Right ventricle myocardium inferior (tissue), 1 donor: ENCODE measurements around the gene ASIP. TPM values are rescaled to one million over a fixed set of nuclear protein-coding genes. Genes with fewer than 3 reads are reported as not detected.
A peak's percentile ranks its signal among the peaks of the same experiment; 100 is the strongest.
"Not testable (repeated sequence)": the region's sequence is repeated elsewhere in the genome, so short reads cannot be mapped to it uniquely, and the experiment has no call there.

ENCODE experiments used
- ATAC-seq: fragments of 200-7000 bp; cut with Tn5 transposase; one replicate; pipeline ENCODE4 v1.9.1; 2020; ENCODE audit warnings: mild to moderate bottlenecking, moderate library complexity
- DNase-seq: peaks from one replicate; pipeline ENCODE4 v3.0.0; 2021; ENCODE audit errors: missing footprints
- intact Hi-C: fragments of 100-400 bp; cut with DNase I; formaldehyde crosslinking; loops from one replicate; pipeline ENCODE4 v1.11.0; 2022
- total RNA-seq: library from RNA; stranded (reverse); fragmentation: NEBNext Ultra II Directional; extraction: Animal tissue kit (Norgen Biotek cat#: 25700); gene quantifications from one replicate; pipeline ENCODE4 v1.2.1, GENCODE V29; 2021
- donor health status: DM: no; HTN: yes; CAD: no; lungs with severe emphysema.

The ASIP gene
- total RNA-seq, 1 donor from 2014 or later, result 15.0 TPM

DNA sequence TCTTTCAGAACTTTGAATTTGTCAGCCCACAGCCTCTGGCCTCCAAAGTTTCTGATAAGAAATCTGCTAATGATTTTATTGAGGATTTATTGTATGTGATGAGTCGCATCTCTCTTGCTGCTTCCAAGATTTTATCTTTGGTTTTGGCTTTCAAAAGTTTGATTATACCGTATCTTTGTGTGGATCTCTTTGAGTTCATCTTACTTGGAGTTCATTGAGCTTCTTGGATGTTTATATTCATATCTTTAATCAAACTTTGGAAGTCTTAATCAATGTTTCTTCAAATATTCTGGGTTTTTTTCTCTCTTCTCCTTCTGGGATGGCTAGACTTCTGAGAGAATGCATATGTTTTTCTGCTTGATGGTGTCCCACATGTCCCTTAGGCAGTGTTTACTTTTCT, 3.3 kb upstream of the ASIP start:
- DNase-seq, result no peak
- no peak for ATAC-seq
- intact Hi-C loops, result no loop called here

DNA sequence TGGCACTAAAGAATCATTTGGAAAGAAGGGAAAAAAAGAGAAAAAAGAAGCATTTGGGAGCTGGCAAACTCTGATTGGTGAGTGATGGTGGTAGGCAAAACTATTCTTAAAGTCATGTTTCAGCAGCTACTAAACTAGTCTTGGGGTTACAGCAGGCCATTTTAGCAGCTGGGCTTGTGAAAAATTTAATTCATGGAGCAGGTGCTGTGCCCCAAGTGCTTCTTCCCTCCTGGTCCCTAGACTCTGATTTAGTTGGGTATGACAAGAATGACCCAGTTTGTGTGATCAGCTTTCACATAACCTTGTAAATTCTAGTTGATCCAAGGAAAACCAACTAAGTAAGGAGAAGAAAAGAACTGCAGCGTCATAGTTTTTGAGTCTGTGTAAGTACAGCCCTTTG, 1.1 kb upstream of the ASIP start:
- intact Hi-C loops, result no loop called here
- ATAC-seq, result no peak
- no peak for DNase-seq

DNA sequence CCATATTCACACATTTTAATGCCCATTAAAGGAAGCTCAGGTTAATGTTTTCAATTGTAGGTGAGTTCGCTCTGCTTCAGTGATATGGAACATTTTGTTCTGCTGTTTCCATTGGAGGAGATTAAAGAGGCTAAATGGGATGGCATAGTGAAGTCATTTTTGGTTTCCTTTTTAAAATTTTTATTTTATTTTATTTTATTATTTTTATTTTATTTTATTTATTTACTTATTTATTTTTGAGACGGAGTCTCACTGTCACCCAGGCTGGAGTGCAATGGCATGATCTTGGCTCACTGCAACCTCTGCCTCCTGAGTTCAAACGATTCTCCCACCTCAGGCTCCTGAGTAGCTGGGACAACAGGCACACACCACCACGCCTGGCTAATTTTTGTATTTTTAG, 792 bp downstream of the ASIP start:
- ATAC-seq, DNase-seq, intact Hi-C loops: not testable (repeated sequence)

DNA sequence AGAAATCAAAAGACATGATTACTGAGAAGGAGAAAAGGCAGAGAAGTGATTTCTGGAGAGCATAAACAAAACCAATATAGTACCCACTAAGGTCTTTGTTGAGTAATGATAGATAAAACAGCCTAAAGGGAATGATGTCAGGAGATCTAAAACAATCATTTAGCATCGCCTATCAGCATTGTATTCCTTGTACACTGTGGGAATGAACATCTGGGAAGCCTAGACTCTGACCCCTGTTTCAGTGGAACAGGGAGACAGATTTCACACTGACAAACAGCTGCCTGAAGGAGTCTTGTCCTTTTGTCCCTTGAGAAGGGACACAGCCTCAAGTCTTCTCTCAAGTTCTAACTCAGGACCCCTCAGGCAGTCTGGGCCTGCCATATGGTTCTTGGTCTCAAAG, 1.7 kb downstream of the ASIP start:
- DNase-seq (no peak), ATAC-seq (no peak)
- intact Hi-C loops, result no loop called here

DNA sequence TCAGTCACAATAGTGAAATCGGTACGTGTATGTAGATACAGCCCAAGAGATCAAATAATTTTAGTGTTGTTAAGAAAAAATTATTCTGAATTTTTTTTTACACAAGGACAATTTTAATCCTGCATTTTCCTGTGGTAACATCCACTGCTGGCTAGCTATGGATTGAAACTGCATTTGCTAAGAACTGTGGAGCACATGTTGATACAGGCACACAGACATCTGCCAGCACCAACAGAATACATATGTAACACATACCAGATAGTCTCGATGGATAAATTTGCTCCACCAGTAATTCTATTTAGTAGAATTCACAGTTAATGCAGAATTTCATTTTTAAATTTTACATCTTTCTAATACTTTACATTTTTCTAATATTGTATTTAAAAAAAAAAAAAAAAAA, 2.2 kb downstream of the ASIP start:
- DNase-seq (no peak), ATAC-seq (no peak)
- intact Hi-C loops, result no loop called here

DNA sequence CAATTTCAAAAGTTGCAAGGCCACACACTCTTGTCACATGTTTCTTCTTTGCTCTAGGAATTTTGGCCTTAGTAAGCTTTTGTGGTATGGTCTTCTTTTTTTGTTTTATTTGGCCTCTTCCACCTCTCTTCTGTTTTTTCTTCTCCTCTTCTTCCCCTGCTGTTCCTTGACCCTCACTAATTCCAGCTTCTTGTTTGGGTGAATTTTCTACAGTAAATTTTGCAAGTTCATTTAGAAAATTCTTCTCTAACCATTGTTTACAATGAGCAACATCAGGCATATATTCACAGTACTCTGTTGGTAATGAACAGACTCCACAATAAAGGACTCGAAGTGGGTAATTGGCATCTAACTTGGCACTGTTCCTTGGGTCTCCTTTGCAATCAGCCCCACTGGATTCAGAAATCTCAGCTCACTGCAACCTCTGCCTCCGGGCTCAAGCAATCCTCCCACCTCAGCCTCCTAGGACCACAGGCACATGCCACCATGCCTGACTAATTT, 5.0 kb downstream of the ASIP start:
- DNase-seq (no peak), ATAC-seq (no peak)
- intact Hi-C loops, result no loop called here

DNA sequence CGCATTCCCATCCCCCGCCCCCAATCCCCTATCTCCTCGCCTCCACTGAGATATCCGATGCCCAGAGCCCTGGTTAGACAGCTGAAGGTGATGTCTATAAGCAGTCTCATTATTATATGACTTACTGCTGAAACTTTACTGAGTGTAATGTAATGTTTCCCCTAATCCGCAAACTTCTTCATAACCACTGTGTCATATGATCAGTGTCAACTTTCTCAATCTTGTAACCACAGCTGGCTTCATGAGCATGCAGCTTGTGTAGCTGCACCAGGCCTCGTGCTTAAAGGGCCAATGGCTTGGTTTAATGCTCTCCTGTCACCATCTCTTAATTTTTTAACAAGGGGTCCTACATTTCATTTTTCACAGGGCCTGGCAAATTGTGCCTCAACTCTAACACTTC, 8.1 kb downstream of the ASIP start:
- DNase-seq, result no peak

DNA sequence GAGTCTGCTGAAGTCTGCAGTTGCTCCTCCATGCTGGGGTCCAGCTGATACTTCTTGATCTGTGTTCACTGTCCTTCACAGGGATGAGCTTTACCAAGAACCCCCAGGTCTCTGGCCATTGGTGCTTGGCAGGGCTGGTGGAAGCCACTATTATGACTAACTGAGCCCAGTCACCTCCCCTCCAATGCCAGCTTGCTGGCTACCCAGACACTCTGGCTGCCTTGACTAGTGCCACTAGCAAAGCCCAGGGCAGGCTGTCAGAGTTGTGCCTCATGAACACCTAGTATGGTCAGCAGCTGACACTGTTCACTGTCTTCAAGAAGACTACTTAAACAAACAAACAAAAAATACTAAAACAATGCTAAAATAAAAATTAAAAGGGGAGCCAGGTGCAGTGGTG, 8.8 kb downstream of the ASIP start:
- DNase-seq, result no peak
- no peak for ATAC-seq
- intact Hi-C loops, result no loop called here

More for the DNA sequence above, 8.1 kb downstream of the ASIP start:
- no peak for ATAC-seq
- intact Hi-C loops, result no loop called here

DNA sequence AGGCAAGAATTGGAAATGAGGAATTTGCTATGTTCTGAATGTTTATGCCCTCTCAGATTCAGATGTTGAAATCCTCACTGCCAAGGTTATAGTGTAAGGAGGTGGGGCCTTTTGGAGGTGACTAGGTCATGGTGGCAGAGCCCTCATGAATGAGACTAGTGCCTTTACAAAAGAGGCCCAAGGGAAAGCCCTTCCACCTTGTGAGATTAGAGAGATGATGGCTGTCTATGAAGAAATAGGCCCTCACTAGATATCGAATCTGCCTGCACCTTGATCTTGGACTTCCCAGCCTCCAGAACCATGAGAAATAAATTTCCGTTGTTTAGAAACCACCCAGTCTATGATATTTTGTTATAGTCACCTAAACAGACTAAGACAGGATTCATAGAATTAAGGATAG, 10.4 kb downstream of the ASIP start:
- DNase-seq, result no peak
- intact Hi-C loops, result no loop called here
- no peak for ATAC-seq

DNA sequence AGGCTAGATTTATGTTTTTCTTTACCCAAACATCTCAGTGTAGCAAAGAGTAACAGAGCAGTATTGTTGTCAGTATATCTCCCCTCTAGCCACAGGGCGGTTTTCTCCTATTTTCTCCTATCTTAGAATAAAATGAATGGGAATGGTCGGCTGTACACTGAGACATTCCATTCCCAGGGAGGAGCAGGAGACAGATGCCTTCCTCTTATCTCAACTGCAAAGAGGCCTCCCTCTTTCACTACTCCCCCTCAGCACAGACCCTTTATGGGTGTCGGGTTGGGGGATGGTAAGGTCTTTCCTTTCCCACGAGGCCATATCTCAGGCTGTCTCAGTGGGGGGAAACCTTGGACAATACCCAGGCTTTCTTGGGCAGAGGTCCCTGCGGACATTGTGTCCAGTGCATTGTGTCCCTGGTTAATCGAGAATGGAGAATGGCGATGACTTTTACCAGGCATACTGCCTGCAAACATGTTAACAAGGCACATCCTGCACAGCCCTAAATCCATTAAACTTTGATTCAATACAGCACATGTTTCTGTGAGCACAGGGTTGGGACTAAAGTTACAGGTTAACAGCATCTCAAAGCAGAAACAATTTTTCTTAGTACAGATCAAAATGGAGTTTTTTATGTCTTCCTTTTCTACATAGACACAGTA, 11.3 kb downstream of the ASIP start:
- ATAC-seq, intact Hi-C loops, DNase-seq: not testable (repeated sequence)

DNA sequence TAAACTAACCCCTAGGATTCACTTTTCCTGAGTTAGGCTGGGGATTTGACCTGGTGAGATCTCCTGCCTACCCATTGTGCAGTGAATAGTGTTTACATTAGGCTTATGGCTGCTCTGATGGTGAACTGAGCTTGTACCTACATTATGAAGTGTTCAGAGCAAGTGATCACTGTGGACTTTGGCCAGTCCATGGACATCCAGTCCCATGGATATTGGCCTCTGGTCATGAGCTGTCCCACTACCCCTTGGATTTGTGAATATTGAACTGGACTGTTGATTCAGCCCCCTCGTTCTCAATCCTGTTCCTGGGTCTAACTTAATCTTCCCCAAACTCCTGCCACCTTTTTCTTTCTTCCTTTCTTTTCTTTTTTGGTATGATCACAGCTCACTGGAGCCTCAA, 13.8 kb downstream of the ASIP start:
- ATAC-seq, result no peak
- no peak for DNase-seq

DNA sequence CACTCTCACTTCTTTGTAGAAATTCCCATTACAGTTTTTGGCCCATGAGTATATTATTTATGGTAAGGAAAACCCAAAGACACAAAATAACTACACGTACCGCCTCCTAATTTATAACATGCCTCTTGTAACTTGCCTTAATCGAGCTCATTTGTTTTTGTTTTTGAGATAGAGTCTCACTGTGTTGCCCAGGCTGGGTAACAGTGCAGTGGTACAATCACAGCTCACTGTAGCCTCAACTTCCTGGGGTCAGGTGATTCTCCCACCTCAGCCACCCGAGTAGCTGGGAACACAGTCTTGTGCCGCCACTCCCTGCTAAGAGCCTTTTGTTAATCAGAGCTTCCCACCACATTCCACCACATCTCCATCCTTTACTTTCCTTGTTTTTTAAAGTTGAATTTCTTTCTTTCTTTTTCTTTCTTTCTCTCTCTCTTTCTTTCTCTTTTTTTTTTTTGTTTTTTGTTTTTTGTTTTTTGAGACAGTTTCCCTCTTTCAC, 15.5 kb downstream of the ASIP start:
- intact Hi-C loops, result no loop called here
- ATAC-seq, result no peak
- DNase-seq, result no peak

More for the DNA sequence above, 13.8 kb downstream of the ASIP start:
- intact Hi-C loops, result no loop called here

DNA sequence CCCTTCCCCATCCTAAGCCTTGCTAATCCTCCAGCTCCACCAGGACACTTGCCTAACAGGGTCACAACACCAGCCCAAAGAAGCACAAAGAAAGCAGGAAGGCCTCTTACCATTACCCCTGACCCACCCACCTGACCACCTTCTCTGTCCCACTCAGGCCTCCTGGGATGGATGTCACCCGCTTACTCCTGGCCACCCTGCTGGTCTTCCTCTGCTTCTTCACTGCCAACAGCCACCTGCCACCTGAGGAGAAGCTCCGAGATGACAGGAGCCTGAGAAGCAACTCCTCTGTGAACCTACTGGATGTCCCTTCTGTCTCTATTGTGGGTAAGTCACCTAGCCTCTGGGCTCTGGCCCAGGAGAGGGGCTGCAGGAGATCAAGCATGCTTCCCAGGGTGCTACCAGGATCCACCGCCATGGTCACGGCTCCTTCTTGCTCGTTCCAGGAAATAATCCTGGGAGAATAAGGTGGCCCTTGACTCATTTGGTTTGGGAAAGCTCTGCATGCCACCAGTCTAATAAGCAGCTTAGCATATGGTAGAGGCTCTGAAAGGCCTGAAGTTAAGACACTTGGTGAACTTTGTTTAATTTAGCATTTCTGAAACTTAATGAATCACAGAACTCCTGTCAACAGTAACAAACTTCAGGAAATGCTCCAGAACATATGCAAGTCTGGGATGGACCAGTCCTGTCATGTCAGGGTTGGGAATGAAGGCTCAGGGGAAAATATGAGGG, 19.2 kb downstream of the ASIP start:
- DNase-seq, result no peak
- intact Hi-C loops, result loop anchor here (5.0 kb wide), 1 partner anchor 43 kb away; no protein-coding TSS in a partner anchor
- ATAC-seq, result no peak

DNA sequence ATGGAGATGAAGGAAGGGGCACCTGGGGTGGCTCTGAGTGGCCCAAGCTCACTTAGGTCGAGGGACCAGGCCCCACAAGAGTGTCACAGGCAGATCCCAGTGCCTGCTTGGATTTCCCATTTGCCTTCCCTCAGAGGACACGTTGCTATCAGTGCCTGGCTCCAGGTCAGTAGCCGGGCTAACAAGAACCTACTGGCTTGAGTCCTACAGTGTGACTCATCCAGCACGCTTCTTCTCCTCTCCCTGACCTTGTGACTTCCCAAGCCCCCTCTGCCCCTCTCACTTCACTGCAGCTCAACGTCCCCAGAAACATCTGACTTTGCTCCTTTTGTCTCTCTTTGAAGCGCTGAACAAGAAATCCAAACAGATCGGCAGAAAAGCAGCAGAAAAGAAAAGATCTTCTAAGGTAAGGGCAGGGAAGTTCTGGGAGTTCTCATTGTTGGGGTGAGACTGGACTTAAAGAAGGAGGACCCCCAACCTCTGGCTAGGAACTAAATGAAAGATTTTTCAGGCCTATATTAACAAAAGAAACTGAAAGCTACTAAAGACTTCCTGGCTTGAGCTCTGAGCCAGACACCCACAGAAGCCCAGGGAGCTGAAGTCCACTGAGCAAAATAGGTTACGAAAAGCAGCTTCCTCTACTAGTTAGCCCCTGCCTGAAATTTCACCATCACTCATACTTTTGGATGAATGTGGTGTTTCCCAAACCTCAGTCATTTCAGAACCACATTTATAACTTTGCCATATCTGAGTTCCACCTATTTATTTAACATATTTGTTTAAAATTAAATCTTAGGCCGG, 21.5 kb downstream of the ASIP start:
- ATAC-seq (peak; percentile 92), DNase-seq (no peak)
- intact Hi-C loops, result loop anchor here (5.0 kb wide), 1 partner anchor 45 kb away; no protein-coding TSS in a partner anchor

DNA sequence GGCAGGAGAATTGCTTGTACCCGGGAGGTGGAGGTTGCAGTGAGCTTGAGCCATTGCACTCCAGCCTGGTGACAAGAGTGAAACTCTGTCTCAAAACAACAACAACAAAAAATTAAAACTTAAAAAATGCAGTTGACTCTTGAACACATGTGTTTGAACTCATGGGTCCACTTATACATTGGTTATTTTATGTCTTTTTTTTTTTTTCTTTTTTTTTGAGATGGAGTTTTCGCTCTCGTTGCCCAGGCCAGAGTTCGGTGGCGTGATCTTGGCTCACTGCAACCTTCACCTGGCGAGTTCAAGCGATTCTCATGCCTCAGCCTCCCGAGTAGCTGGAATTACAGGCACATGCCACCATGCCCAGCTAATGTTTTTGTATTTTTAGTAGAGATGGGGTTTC, 22.2 kb downstream of the ASIP start:
- intact Hi-C loops, result loop anchor here (5.0 kb wide), 1 partner anchor 46 kb away; no protein-coding TSS in a partner anchor
- not testable (repeated sequence) for ATAC-seq, DNase-seq

DNA sequence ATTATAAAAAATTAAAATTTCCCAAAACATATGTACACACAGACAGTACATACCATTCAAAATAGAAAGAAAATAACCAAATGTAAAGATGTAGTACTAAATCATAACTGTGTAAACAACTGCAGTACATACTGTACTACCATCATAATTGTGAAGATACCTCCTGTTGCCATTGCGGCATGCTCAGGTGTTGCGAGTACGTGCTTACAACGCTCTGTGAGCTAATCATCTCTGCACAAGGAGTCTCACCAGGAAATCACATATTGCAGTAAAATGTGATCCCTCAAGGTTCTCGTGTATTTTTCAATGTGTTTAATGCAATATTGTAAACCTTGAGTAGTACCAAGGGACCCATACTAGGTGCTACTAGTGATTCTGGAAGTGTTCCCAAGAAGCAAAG, 22.9 kb downstream of the ASIP start:
- intact Hi-C loops, result loop anchor here (5.0 kb wide), 1 partner anchor 47 kb away; no protein-coding TSS in a partner anchor
- ATAC-seq (no peak), DNase-seq (no peak)

DNA sequence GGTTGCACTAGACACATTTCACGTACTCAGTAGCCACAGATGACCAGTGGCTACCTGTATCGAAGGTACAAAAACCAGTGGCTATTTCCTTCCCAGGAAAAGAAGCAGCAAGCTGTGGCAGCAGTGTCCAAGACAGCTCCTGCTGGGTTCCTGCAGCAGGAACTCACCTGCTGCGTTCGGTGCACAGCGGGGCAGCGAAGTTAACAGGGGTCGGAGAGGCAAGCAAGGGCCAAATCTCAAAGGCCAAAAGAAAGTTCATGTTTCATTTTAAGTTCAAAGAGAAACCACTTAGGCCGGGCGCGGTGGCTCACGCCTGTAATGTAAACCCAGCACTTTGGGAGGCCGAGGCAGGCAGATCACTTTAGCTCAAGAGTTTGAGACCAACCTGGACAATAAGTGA, 26.9 kb downstream of the ASIP start:
- intact Hi-C loops, result loop anchor here (5.0 kb wide), 1 partner anchor 34 kb away; the partner anchor contains the start of gene AHCY
- DNase-seq (no peak), ATAC-seq (no peak)

DNA sequence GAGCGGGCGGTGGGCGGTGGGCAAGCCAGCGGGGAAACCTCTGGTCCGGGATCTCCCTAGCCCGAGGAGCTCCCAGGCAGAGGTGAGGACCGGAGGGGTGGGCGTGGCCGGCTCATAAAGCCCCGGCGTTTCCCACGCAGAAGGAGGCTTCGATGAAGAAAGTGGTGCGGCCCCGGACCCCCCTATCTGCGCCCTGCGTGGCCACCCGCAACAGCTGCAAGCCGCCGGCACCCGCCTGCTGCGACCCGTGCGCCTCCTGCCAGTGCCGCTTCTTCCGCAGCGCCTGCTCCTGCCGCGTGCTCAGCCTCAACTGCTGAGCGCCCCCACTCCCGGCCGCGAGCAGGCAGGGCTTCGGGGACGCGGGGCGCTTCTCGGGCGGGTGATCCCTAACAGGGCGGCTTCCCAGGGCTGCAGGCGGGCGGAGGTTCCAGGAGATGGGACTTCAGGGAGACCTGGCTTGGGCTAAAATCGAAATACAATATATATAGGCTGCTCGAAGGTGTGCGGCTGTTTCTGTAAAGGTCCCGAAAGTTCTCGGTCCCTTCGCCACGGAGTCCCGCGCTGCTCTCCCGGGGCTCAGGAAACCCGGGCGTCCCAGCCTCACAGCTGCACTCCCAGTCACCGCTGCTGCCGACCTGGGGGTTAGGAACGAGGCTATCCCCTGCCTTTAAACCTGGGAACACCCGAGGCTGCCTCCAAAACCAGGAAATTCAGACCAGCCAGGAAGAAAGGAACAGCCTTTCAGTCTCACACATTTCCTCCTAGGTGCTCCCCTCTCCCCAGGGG, 27.8 kb downstream of the ASIP start:
- ATAC-seq (peak; percentile 42), DNase-seq (no peak)
- intact Hi-C loops, result loop anchor here (5.0 kb wide), 1 partner anchor 33 kb away; the partner anchor contains the start of gene AHCY
